ENCODE results near the gene DUSP9.
A peak's percentile ranks its signal among the peaks of the same experiment; 100 is the strongest.

DUSP9 gene

GRCh38 chrX:153637121-153638040 is 9.6 kb upstream of the DUSP9 start:
- Mint-ChIP-seq H3K36me3 (no peaks in the 10 kb centered on the region), H3K4me1 (peaks cover 3% of the 10 kb centered on the region), H3K9me3 (no peaks in the 10 kb centered on the region), H3K27me3 (peaks cover 63% of the 10 kb centered on the region), H3K4me3 (no peak overlapping the region), H3K27ac (no peak overlapping the region)
- DNase-seq = no peak
- CTCF ChIA-PET = interaction anchor here (0.9 to 1.4 kb wide), 2 partner anchors 11 to 31 kb away, joined by 3 to 7 read pairs; no protein-coding TSS in a partner anchor

GRCh38 chrX:153638041-153638371 is 9.0 kb upstream of the DUSP9 start:
- Mint-ChIP-seq H3K36me3 (no peaks in the 10 kb centered on the region), H3K4me3 (no peak overlapping the region), H3K4me1 (peaks cover 7% of the 10 kb centered on the region), H3K27ac (no peak overlapping the region), H3K9me3 (no peaks in the 10 kb centered on the region), H3K27me3 (peaks cover 63% of the 10 kb centered on the region)
- no peak for DNase-seq
- CTCF ChIA-PET = interaction anchor here (0.9 kb wide), 1 partner anchor 31 kb away, joined by 3 read pairs; no protein-coding TSS in a partner anchor

GRCh38 chrX:153638436-153639176 is 8.4 kb upstream of the DUSP9 start:
- Mint-ChIP-seq H3K4me1 (peaks cover 8% of the 10 kb centered on the region), H3K27me3 (peaks cover 69% of the 10 kb centered on the region), H3K4me3 (no peak overlapping the region), H3K27ac (no peak overlapping the region), H3K9me3 (no peaks in the 10 kb centered on the region), H3K36me3 (no peaks in the 10 kb centered on the region)
- CTCF ChIA-PET = interaction anchor here (0.9 kb wide), 1 partner anchor 30 kb away, joined by 3 read pairs; no protein-coding TSS in a partner anchor
- no peak for DNase-seq

DNA sequence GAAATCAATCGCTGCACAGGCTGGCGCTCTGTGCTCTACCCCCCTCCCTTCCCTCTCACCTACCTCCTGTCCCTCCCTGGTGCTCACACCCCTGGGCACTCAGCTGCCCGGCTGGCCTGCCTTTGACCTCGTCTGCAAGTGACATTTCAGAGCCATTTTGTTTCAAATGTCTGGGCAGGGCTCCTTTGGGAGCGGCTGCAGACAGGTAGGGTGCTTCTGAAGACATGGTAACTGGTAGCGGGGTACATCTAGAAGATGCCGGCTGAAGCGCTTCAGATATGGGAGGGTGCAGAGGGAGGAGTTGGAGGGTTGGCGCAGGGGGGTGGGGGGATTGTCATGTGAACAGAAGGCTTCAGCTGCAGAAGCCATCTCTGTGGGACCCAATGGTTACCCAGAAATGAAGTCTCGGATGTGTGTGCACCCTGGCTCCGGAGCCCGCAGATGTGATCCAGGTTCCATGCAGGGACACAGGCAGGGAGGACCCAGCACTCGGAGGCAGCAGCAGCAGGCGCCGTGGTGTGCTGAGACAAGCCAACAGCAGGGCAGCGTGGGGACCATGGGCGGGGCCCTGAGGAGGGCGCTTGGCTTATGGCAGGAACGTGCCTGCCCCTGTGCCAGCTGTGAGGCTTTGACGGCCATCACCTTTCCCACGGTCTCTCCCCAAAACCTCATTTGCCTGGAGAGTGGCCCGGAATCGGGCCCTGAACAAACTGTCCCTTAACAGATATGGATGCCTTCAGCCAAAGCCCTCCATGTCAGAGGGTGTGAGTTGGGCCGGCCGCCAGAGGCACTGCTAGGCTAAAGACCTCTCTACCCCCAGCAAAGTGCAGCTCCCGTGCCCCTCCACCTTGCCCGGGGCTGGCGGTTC is 7.6 kb upstream of the DUSP9 start:
- CTCF ChIA-PET = interaction anchor here (1.4 to 1.5 kb wide), 2 partner anchors 9 to 22 kb away, joined by 3 to 5 read pairs; no protein-coding TSS in a partner anchor
- Mint-ChIP-seq H3K27ac (no peak overlapping the region), H3K4me3 (no peak overlapping the region)

GRCh38 chrX:153640045-153640686 is 6.8 kb upstream of the DUSP9 start:
- no peak for DNase-seq
- Mint-ChIP-seq H3K9me3 (no peaks in the 10 kb centered on the region), H3K36me3 (no peaks in the 10 kb centered on the region), H3K27ac (no peak overlapping the region), H3K4me3 (no peak overlapping the region), H3K27me3 (peaks cover 84% of the 10 kb centered on the region), H3K4me1 (peaks cover 10% of the 10 kb centered on the region)
- CTCF ChIA-PET = interaction anchor here (1.4 to 1.5 kb wide), 2 partner anchors 8 to 22 kb away, joined by 3 to 5 read pairs; no protein-coding TSS in a partner anchor

More for the DNA sequence above, 7.6 kb upstream of the DUSP9 start:
- H3K27me3 Mint-ChIP-seq = peaks cover 77% of the 10 kb centered on the region
- H3K4me1 Mint-ChIP-seq = peaks cover 8% of the 10 kb centered on the region
- DNase-seq = no peak
- no peaks in the 10 kb centered on the region for H3K9me3 Mint-ChIP-seq
- H3K36me3 Mint-ChIP-seq = no peaks in the 10 kb centered on the region

GRCh38 chrX:153640736-153641575 is 6.0 kb upstream of the DUSP9 start:
- no peak for DNase-seq
- Mint-ChIP-seq H3K4me1 (peaks cover 10% of the 10 kb centered on the region), H3K27ac (no peak overlapping the region), H3K9me3 (no peaks in the 10 kb centered on the region), H3K36me3 (no peaks in the 10 kb centered on the region), H3K27me3 (peaks cover 92% of the 10 kb centered on the region), H3K4me3 (no peak overlapping the region)
- CTCF ChIA-PET = interaction anchor here (1.4 to 1.5 kb wide), 2 partner anchors 7 to 21 kb away, joined by 3 to 5 read pairs; no protein-coding TSS in a partner anchor

- Mint-ChIP-seq H3K9me3 (no peaks in the 10 kb centered on the region), H3K4me1 (peaks cover 10% of the 10 kb centered on the region), H3K27me3 (peaks cover 94% of the 10 kb centered on the region), H3K36me3 (no peaks in the 10 kb centered on the region), H3K4me3 (no peak overlapping the region), H3K27ac (no peak overlapping the region)
- CTCF ChIA-PET = no interaction called here
- no peak for DNase-seq
These were observed 5.4 kb upstream of the DUSP9 start for GRCh38 chrX:153641627-153642026.

DNA sequence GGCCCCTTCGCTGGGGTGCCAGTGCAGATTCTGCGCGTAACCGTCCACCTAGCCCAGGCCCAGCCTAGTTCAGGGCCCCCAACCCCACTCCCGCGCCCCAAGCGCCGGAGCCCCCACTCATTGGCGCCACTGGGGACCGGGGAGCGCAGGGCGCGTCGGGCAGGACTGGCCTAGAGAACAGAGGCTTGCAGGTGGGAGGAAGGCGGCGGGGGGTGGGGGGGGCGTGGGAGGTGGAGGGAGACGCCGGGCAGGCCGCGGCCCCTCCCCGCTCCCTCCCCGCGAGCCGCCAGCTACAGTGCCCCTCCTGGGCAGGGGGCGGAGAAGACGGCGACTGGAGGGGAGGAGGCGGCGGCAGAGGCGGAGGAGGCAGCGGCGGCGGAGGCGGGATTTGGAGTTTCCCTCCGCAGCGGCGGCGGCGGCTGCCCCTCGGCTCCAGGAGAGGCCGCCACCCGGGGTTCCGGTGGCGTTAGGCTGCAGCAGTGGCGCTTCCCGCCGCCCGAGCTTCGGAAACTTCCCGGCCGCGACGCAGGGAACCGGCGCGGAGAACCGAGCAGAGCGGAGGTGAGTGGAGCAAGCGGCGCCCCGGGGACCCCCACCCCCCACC is 4.8 kb upstream of the DUSP9 start:
- Mint-ChIP-seq H3K27ac (no peak overlapping the region), H3K4me1 (peaks cover 10% of the 10 kb centered on the region), H3K27me3 (peaks cover 96% of the 10 kb centered on the region), H3K4me3 (no peak overlapping the region), H3K9me3 (no peaks in the 10 kb centered on the region), H3K36me3 (no peaks in the 10 kb centered on the region)
- no peak for DNase-seq
- CTCF ChIA-PET = no interaction called here

- CTCF ChIA-PET = no interaction called here
- H3K36me3 Mint-ChIP-seq = no peaks in the 10 kb centered on the region
- H3K9me3 Mint-ChIP-seq = no peaks in the 10 kb centered on the region
- no peak for DNase-seq
- H3K4me1 Mint-ChIP-seq = peaks cover 10% of the 10 kb centered on the region
- peaks cover 96% of the 10 kb centered on the region for H3K27me3 Mint-ChIP-seq
- H3K4me3 Mint-ChIP-seq = peak overlapping the region; percentile 15
- no peak overlapping the region for H3K27ac Mint-ChIP-seq
These were observed 4.2 kb upstream of the DUSP9 start for GRCh38 chrX:153642655-153643430.

- H3K4me3 Mint-ChIP-seq = no peak overlapping the region
- CTCF ChIA-PET = interaction anchor here (1.5 to 3.9 kb wide), 2 partner anchors 8 to 13 kb away, joined by 4 to 14 read pairs; no protein-coding TSS in a partner anchor
- peak; percentile 34 for DNase-seq
- peaks cover 10% of the 10 kb centered on the region for H3K4me1 Mint-ChIP-seq
- H3K9me3 Mint-ChIP-seq = no peaks in the 10 kb centered on the region
- H3K36me3 Mint-ChIP-seq = no peaks in the 10 kb centered on the region
- H3K27me3 Mint-ChIP-seq = peaks cover 96% of the 10 kb centered on the region
- H3K27ac Mint-ChIP-seq = no peak overlapping the region
These were observed 3.3 kb upstream of the DUSP9 start for GRCh38 chrX:153643431-153644351.

Data from activated naive CD4-positive, alpha-beta T cell treated with anti-CD3 and anti-CD28 coated beads, Interleukin-2, amount 10 ng/mL, durations not matched to agents 7 days and 5 days (primary cell).